Measurements from ENCODE around the gene NTN3.
"Not testable (repeated sequence)": the region's sequence is repeated elsewhere in the genome, so short reads cannot be mapped to it uniquely, and the experiment has no call there.

NTN3 gene

DNA sequence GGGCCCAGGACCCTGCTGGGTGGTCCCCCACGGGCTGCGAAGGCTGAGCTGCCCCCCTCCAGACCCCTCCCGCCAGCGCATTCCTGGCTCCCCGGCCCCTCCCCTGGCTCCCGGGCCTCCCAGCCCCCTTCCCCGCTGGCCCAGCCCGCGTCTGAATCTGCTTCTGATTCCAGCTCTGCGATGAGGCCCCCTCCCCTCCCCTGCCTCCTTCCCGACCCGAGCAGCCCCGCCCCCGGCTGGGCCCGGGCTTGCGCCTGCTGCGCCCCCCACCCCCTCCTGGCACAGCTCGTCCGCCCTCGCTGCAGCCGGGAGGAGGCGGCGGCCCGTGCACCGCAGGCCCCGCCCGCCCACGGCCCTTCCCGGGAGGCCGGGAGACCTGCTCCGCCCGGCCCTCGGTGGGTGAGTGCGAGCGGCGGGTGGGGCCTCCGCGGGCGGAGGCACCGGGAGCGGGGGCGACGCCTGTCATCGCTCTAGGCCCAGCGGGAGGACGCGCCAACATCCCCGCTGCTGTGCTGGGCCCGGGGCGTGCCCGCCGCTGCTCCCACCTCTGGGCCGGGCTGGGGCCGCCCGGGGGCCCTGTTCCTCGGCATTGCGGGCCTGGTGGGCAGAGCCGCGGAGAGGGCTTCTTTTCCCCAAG is at the start of gene NTN3:
Gene NTN3, plus strand, starts transcription at position 282 of the 637 bp plus-strand sequence. CDS start 405 bp downstream, outside the sequence.
- peak; percentile 85 to 89 for DNase-seq

DNA sequence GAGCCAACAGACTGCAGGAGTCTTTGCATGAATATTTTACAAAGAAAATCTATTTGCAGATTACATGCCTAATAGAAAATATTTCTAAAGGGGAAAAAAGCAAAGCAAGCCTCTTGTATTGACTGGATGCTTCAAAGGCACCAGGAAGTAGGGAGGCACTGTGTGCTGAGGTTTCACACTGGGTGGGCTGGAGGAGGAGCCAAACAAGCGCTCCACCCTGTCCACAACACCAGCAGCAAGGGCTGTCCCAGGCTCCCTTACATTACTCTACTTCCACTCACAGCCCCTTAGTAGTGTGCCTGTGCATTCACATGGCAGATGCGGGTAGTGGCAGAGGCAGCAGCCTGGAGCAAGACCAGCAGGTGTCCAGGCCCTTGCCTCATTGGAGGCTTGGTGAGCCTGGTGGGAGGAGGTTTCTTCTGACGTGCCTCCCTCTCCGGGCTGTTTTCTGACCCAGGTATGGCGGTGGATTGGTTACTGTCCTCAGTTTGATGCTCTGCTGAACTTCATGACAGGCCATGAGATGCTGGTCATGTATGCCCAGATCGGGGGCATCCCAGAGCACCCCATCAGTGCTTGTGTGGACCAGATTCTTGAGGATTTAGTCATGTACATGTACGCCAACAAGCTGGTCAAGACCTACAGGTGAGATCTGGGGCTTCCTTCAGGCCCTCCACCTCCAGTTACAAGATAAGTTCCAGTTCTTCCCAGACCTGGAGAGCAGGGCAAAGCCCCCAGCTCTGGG is 48.8 kb upstream of the NTN3 start:
- no peak for DNase-seq

DNA sequence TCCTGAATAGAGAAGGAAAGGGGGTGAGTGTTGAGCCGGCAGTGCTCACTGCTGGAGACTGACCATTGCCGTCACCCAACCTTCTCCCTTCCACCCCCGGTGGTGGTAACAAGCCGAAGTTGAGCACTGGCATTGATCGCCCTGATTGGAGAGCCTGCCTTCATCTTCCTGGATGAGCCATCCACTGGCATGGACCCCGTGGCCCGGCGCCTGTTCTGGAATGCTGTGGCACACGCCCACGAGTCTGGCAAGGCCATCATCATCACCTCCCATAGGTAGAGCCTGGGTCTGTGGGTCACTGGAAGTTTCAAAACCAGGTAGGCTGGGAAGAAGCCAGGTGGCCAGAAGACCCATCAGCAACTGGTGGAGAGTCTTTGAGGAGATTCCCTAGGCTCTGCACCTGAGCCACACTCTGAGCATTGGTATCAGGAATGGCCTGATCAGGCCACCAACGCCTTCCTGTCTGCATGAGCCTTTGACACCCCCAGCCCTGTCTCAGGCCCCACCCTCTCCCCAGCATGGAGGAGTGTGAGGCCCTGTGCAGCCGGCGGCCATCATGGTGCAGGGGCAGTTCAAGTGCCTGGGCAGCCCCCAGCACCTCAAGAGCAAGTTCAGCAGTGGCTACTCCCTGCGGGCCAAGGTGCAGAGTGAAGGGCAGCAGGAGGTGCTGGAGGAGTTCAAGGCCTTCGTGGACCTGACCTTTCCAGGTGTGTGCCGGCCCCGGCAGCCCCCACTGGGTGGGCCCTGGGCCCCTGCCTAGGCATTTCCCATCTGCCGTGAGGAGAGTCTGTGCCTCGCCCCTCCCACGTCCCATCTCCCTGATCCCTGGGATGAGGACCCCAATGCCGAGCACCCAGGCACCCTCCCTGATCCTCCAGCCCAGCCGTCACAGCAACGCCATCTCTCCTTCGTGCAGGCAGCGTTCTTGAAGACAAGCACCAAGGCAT is 46.8 kb upstream of the NTN3 start:
- DNase-seq, result no peak

DNA sequence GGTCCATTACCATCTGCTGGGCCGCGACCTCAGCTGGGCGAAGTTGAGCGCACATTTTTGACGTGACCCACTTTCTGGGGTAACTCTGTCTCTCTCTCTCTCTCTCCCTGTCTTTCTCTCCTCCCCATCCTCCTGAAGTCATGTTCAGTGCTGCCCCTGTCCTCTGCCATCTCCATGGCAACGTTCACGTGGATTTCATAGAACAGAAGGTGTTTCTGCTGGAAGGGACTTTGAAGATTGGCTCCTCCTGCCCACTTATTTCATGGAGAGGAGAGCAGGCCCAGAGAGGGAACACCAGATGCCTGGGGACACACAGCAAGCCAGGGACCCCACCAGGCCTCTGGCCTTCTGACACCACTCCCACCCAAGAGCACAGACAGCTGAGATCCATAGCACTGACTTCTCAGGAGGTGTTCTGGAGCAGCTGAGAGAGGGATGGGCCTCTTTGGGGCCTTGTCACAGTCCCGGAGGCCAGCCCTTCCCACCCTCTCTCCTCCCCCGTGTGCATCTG is 46.0 kb upstream of the NTN3 start:
- DNase-seq, result no peak

DNA sequence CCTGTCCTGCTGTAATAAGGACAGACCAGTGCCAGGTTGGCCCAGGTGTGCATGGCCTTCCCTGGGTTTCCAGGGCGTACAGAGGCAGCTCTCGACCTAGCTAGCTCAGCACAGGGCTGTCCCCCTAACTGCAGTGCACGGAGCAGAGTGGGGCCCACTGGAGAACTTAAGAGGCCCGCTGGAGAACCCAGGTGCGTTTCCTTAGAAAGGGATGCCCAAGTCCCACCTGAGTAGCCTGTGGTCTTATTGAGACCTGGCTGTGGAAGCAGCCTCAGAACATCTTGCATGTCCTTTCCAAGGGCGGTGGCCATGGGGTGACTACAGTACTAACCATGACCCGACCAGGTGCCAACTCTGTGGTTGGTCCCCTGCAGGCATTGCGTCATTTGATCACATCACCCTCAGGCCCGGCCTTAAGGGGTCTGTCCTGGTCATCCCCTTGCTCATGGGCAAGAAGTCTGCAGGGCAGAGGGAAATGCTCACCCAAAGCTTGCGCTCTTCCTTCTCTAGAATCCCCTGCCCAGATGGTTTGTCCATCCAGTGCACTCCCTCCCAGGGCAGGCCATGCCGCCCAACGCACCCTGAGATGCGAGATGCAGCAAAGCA is 45.2 kb upstream of the NTN3 start:
- no peak for DNase-seq

DNA sequence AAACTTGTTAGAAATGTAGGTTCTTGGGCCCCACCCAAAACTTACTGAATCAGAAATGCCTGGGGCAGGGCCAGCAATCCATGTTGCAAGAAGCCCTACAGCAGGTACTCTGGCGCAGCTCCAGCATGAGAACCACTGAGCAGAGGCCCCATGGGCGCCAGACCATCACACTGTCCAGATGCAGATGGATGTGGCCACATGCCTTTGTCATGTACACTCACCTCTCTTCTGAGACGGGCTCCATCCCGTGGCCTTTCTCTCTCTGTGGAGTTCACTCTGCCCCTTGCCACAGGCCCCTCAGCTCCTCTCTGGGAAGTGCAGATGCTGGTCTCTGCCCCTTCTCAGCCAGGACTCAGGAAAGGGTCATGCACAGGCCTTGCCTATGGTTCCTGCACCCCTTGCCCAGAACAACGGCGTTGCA is 44.1 kb upstream of the NTN3 start:
- DNase-seq, result peak in 1 of 2 experiments; percentile 7

DNA sequence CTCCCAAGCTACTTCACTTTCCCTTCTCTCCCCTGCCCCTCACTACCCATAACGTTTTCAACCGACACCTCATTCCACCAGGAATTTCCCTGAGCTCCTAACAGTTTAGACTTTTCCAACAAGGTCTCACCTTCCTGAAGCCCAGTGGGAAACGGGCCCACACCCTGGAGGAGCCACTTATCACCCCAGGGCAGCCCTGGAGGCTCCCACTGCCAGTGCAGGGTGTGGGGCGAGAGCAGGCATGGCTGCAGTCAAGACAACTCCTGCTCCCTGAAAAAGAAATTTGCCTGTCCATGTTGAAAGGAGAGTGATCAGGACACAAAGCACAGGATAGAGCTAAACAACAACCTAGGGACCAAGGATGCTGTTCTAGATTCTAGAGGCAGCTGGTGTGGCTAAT is 43.6 kb upstream of the NTN3 start:
- no peak for DNase-seq

DNA sequence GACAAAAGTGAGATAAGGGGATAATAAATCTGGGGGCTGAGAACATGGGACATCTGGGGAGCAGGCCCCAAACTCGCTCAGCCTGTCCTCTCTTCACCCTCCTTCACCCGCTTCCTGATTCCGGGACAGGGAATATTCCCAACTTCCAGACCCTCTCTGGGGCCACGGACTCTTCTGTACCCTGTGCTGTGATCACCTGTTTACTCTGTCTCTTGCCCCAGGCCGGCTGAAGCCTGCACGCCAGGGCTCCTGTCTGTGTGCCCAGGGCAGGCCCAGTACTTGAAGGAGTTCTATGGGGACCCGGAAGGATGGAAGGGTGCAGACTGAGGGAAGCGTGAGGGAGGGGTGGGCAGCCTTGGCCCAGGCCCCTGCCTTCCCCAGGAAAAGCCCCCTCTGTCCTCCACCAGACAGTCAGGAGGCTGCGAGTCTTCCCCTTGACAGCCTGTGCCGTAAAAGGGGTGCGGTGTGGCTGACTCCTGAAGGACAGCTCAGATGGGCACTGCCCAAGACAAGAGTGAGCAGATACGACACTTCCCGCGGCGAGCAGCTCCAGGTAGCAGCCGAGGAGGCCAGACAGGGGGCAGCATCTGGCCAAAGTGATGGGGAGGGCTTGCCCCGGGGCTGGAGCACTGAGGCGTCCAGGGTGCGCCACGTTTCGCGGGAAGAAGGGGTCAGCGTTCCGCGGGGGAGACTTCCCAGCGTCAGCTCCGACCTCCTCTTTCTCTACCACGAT is 42.9 kb upstream of the NTN3 start:
- DNase-seq, result no peak

DNA sequence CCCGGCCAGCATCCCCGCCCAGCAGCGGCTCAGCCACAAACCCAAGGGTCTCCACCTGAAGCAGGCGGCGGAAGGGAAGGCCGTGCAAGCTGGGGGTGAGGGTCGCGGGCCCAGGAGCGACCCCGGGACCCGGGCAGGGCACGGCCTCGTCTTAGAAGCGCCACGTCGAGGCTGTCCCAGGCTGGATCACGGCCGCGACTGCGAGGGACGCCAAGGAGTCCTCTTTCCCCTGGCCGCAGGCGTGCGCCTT is 42.4 kb upstream of the NTN3 start:
- no peak for DNase-seq

DNA sequence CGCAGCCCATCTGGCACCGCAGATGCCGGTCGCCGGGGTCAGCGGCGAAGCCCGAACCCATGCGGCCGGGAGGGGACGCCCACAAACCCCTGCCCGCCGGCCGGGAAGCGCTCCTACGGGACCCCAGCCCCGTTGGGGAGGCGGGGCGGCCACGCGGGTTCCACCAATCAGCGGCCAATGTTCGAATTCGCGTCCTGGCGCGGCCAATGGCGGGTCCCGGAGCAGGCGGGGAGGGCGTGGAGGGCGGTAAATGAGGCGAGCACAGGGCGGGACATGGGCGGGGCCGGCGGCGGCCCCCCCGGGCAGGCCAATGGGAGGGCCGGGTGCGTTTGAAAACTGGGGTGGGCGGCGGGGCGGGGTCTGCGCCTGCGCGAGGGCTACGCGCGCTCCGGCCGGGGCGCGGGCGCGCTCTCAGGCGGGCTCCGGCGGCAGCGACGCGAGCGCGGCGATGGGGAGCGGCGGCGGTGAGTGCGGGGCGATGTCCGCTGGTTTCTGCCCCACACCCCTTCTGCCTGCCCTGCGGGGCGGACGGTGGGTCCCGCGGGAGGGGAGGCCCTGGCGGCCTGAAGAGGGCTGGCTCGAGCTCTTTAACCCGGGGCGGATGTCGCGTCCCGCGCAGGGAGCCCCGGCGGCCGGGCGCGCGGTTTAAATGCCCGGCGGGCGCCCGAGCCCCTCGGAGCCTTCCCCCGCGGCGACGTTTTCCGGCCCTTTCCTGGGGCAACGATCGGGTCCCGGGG is 41.9 kb upstream of the NTN3 start, which contains the start of gene CCNF:
Gene CCNF, plus strand, starts transcription at position 414 of the 737 bp plus-strand sequence. Its CDS starts 35 bp downstream, at position 449.
- DNase-seq, result peak; percentile 88 to 97

DNA sequence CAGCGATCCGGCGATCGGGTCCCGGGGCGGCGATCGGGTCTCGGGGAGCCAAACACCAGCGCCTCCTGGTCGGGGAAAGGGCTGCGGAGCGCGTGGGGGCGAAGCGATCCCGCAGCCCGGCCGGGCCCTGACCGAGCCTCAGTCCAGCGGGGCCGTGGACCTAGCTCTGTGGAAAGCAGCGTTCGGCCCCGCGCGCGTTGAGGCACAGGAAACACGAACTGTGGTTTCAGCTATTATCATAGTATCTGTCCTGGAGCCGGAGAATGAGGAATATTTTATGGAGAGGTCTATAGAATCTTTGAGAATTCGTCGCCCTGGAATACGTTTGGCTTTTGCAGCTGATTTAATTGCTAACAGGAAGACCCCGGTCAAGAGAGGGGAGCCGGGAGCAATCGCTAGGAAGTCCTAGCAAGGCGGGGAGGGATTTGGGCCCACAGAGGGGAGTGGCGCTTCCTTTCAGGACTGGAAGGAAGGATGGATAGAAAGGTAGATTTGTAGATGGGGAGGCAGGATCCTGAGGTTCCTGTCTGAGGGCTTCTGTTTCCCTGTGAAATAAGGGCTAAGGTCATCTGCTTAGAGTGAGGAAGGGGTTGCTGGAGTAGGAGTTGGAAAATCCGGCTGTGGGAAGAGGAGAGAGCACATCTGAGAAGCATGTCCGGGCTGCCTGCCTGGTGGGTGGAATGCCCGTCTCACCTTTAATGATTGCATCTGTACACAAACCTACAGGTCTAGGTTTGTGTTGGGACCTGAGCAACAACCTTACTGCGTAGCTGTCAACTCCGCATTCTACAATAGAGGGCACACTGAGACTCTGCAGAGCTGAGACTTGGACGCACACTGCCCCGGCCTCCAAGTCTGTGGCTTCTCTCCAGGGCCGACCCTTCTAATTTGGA is 41.1 kb upstream of the NTN3 start:
- DNase-seq, result peak in 1 of 2 experiments; percentile 23

DNA sequence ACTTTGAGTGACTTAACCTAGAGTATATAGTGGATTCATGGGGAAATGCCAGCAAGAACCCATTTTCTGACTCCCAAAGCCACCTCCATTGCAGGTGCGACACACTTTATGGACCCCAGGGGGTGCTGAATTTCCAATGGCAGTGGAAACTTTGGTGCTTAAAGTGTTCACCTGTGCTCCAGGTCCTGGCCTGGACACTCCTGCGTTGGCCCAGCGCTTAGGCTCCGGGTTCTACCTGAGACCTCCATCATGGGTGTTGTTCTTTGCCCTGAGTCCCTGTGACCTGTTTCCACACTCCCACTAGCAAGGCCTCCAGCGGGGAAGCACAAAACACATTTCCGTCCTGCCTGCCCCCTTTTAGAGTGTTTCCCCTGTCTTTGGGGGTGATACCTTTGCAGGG is 38.8 kb upstream of the NTN3 start:
- no peak for DNase-seq

DNA sequence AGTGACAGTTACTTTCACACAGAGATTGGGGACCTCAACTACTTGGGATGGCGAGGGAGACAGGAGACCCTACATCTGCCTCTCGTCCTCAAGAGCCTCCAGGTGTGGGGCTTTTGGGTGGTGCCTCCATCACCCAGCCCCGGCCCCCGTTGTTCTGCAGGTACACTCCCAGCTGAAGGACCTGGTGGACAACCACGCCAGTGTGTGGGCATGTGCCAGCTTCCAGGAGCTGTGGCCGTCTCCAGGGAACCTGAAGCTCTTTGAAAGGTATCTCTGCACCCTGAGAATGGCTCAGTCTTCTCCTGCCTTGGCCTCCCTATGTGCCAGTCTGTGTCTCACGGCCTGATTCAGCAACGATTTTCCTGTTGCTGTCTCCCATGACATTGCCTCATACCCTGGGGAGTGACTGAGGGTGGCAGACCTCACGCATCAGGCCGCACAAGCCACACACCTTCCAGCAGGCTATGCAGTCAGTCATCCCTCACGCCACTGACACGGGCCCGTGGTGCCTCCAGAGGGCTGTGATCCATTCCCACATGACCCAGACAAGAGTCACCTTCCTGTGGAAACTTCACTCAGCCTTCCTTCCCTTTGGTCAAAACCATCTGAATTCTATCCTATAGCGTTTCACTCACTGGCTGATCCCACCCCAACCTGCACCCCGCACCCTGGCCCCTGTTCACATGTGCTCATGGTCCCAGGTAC is 38.1 kb upstream of the NTN3 start:
- DNase-seq, result no peak

DNA sequence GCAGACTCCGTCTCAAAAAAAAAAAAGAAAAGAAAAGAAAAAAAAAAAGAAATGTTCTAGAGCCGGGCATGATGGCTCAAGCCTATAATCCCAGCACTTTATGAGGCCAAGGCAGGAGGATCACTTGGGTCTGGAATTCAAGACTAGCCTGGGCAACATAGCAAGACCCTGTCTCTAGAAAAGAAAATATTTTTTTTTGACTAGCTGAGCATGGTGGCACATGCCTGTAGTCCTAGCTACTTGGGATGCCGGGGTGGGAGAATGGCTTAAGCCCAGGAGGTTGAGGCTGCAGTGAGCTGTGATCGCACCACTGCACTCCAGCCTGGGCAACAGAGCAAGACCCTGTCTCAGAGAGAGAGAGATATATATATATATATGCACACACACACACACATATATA is 35.9 kb upstream of the NTN3 start:
- not testable (repeated sequence) for DNase-seq

DNA sequence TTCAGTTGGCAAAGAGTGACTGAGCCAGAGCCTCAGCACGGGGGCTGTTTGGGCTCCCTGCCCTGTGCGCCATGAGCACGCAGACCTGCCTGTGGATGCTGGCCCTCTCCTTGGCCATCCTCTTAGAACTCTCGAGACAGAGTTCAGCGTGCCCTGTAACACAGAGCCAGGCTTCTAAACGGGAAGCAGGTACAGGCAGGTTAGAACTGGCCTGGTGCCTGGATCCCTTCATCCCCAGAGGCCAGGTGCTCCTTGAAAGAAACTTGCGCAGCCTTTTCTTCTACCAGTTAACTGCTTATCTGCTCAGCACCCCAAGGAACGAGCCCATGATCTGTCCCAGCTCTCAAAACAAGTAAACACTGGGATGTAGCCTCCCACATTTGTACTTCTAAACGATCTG is 35.0 kb upstream of the NTN3 start:
- DNase-seq, result no peak

DNA sequence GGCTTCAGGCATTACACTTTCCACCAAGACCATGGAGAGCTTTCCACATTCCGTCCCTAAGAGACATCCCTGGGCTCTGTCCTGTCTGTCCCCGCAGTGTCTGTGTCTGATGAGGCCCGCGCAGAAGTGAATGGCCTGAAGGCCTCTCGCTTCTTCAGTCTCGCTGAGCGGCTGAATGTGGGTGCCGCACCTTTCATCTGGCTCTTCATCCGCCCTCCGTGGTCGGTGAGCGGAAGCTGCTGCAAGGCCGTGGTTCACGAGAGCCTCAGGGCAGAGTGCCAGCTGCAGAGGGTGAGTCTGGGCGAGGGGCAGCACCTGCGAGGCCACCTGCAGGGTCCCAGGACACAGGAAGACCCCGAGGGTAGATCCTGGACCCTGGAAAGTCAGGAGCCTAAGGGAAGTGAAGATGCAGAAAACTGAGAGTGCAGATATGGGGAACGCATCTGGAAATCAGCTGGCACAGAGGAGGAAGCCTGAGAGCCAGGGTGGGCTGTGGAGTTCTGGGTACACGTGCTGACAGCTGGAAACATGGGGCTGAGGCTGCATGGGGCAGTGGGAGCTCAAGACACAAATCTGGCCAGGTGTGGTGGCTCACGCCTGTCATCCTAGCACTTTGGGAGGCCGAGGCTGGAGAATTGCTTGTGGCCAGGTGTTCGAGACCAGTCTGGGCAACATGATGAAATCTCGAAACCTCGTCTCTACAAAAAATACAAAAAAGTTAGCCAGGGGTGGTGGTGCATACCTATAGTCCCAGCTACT is 33.9 kb upstream of the NTN3 start:
- DNase-seq, result no peak

DNA sequence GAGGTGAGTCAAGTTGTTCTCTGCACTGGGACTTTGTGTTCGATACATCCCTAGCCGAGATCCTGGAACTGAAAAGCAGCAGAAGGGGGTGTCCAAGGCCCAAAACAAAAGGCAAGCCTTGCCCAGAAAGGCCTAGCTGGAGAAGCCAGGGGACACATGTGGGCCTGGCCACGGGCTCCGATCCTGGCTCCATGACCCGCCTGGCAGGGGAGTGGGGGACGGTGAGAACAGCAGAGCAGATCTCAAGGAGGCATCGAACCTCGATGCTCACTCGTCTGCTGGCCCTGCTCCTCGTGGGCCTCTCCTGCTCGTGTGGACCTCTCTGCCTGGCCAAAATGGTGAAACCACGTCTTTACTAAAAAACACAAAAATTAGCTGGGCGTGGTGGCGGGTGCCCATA is 33.0 kb upstream of the NTN3 start:
- DNase-seq, result no peak

DNA sequence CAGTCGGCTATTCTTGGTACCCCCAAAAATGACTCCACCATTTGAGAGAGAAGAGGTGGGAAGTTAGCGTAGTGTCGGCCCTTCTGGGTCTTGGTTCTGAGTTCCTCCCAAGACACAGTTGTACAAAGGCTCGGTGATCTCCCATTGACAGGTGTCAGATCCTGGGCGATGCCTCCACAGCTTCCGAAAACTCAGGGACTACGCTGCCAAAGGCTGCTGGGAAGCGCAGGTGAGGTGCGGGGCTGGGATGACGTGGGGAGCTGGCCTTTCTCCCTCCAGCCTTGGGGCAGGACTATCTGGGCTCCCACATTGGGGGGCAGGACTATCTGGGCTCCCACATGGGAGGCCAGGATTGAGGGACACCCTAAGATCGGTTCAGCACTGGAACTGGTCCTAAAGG is 31.5 kb upstream of the NTN3 start:
- no peak for DNase-seq

All from NCI-H446 (cell line).